ENCODE data around the gene SLC39A9. TPM values are rescaled to one million over a fixed set of nuclear protein-coding genes. Genes with fewer than 3 reads are reported as not detected.
A peak's percentile ranks its signal among the peaks of the same experiment; 100 is the strongest.

Gene SLC39A9
- total RNA-seq, 4 donors from 2014 or later: 41.5 to 47.9 (median 45.4) TPM

GRCh38 chr14:69484444-69485314 is 86.2 kb downstream of the SLC39A9 start, which contains the start of gene PLEKHD1:
PLEKHD1 (plus strand) TSS chr14:69484728; CDS start chr14:69484966, 238 bp downstream.
- TF ChIP-seq EP300 (IDR thresholded peaks at IDR 0.05) (no peak), CTCF (IDR thresholded peaks at IDR 0.05) (no peak), POLR2AphosphoS5 (IDR thresholded peaks at IDR 0.05) (no peak), POLR2A (IDR thresholded peaks at IDR 0.05) (no peak)
- Histone ChIP-seq H3K9me3 (no peaks in the 10 kb centered on the region), H3K27ac (no peak within 1 kb of the TSS), H3K36me3 (no peaks in the 10 kb centered on the region), H3K27me3 (peaks cover 83% of the 10 kb centered on the region), H3K4me1 (peaks cover 0 to 24% (median 15%) of the 10 kb centered on the region in 3 donors), H3K4me3 (peak within 1 kb of the TSS in 1 of 2 donors; percentile 46)
- no CpG with 5 or more reads among the region's 86 CpGs for WGBS, 2 donors (ENCODE audit: low coverage in 1 of 2)
- ATAC-seq: peak; percentile 19

GRCh38 chr14:69485315-69485660 is 86.8 kb downstream of the SLC39A9 start:
- no peaks in the 10 kb centered on the region for H3K9me3 ChIP-seq
- H3K36me3 ChIP-seq: no peaks in the 10 kb centered on the region
- no peak for ATAC-seq
- TF ChIP-seq CTCF (IDR thresholded peaks at IDR 0.05) (no peak), EP300 (IDR thresholded peaks at IDR 0.05) (no peak), POLR2A (IDR thresholded peaks at IDR 0.05) (no peak), POLR2AphosphoS5 (IDR thresholded peaks at IDR 0.05) (no peak)
- no peak overlapping the region for H3K4me3 ChIP-seq
- WGBS, 2 donors (ENCODE audit: low coverage in 1 of 2): no CpG with 5 or more reads among the region's 11 CpGs
- H3K27me3 ChIP-seq: peaks cover 82% of the 10 kb centered on the region
- H3K27ac ChIP-seq: no peak overlapping the region
- H3K4me1 ChIP-seq: peaks cover 0 to 24% (median 15%) of the 10 kb centered on the region in 3 donors

- H3K4me1 ChIP-seq: peaks cover 0 to 24% (median 15%) of the 10 kb centered on the region in 3 donors
- H3K27me3 ChIP-seq: peaks cover 78% of the 10 kb centered on the region
- H3K4me3 ChIP-seq: no peak overlapping the region
- no peak for TF ChIP-seq POLR2AphosphoS5 (IDR thresholded peaks at IDR 0.05)
- H3K27ac ChIP-seq: no peak overlapping the region
- no peaks in the 10 kb centered on the region for H3K36me3 ChIP-seq
- ATAC-seq: no peak
- no peaks in the 10 kb centered on the region for H3K9me3 ChIP-seq
- 83 to 96% methylated on average over 6 of the region's 6 CpGs for WGBS, 2 donors (ENCODE audit: low coverage in 1 of 2)
Measured at GRCh38 chr14:69485701-69486100, 87.2 kb downstream of the SLC39A9 start.

- Histone ChIP-seq H3K36me3 (no peaks in the 10 kb centered on the region), H3K9me3 (no peaks in the 10 kb centered on the region), H3K4me1 (peaks cover 0 to 24% (median 15%) of the 10 kb centered on the region in 3 donors), H3K4me3 (no peak overlapping the region), H3K27me3 (peaks cover 72% of the 10 kb centered on the region), H3K27ac (no peak overlapping the region)
- 93% methylated on average over 3 of the region's 4 CpGs; no CpG with 5 or more reads in 1 of the 2 donors for WGBS, 2 donors (ENCODE audit: low coverage in 1 of 2)
- TF ChIP-seq CTCF (IDR thresholded peaks at IDR 0.05): no peak
- no peak for TF ChIP-seq POLR2AphosphoS5 (IDR thresholded peaks at IDR 0.05)
- no peak for TF ChIP-seq POLR2A (IDR thresholded peaks at IDR 0.05)
- TF ChIP-seq EP300 (IDR thresholded peaks at IDR 0.05): no peak
- ATAC-seq: no peak
Measured at GRCh38 chr14:69487226-69487625, 88.7 kb downstream of the SLC39A9 start.

GRCh38 chr14:69487771-69488170 is 89.3 kb downstream of the SLC39A9 start:
- H3K4me1 ChIP-seq: peaks cover 0 to 24% (median 15%) of the 10 kb centered on the region in 3 donors
- H3K4me3 ChIP-seq: no peak overlapping the region
- H3K27ac ChIP-seq: no peak overlapping the region
- no peaks in the 10 kb centered on the region for H3K36me3 ChIP-seq
- TF ChIP-seq POLR2A (IDR thresholded peaks at IDR 0.05) (no peak), EP300 (IDR thresholded peaks at IDR 0.05) (no peak), CTCF (IDR thresholded peaks at IDR 0.05) (no peak), POLR2AphosphoS5 (IDR thresholded peaks at IDR 0.05) (no peak)
- H3K9me3 ChIP-seq: no peaks in the 10 kb centered on the region
- no peak for ATAC-seq
- H3K27me3 ChIP-seq: peaks cover 67% of the 10 kb centered on the region
- 100% methylated on average over 1 of the region's 4 CpGs; no CpG with 5 or more reads in 1 of the 2 donors for WGBS, 2 donors (ENCODE audit: low coverage in 1 of 2)

All from gastroesophageal sphincter (tissue), 4 donors.